Neural cell (in vitro differentiated cells): ENCODE measurements around the gene PCMTD2. TPM values are rescaled to one million over a fixed set of nuclear protein-coding genes. Genes with fewer than 3 reads are reported as not detected.

Experiments used
- H2AFZ ChIP-seq: fragments of 200-600, 300-800 bp; sonication (generic), shearing (Covaris generic); 2 replicates; pipeline ENCODE4 v1.6.0; 2014; ENCODE audit warnings: low read depth, mild to moderate bottlenecking, antibody characterized with exemption, low read length, moderate library complexity
- H3F3A ChIP-seq: fragments of 200-600 bp; shearing (Covaris generic); 2 replicates; pipeline ENCODE4 v1.6.1; 2016; ENCODE audit warnings: mild to moderate bottlenecking, moderate library complexity, mixed read lengths, antibody characterized with exemption, low read length; ENCODE audit not compliant: insufficient read depth, poor library complexity, severe bottlenecking
- H3K27ac ChIP-seq: fragments of 200-600, 300-800 bp; sonication (generic), shearing (Covaris generic); 2 replicates; pipeline ENCODE4 v1.5.1; 2014; ENCODE audit warnings: mild to moderate bottlenecking, low read length, moderate library complexity
- H3K27me3 ChIP-seq: fragments of 300-800, 200-600 bp; sonication (generic), shearing (Covaris generic); 2 replicates; pipeline ENCODE4 v1.6.0; 2014; ENCODE audit warnings: mild to moderate bottlenecking, low read depth, low read length, moderate library complexity; ENCODE audit not compliant: insufficient read depth
- H3K36me3 ChIP-seq: fragments of 300-800, 200-600 bp; sonication (generic), shearing (Covaris generic); 2 replicates; pipeline ENCODE4 v1.5.1; 2014; ENCODE audit warnings: mild to moderate bottlenecking, antibody characterized with exemption, low read length, moderate library complexity; ENCODE audit not compliant: insufficient read depth
- H3K4me2 ChIP-seq: fragments of 300-800, 200-600 bp; sonication (generic), shearing (Covaris generic); 2 replicates; pipeline ENCODE4 v1.6.0; 2014; ENCODE audit warnings: mild to moderate bottlenecking, low read length
- H3K4me3 ChIP-seq: fragments of 300-800, 200-600 bp; sonication (generic), shearing (Covaris generic); 2 replicates; pipeline ENCODE4 v1.5.1; 2014; ENCODE audit warnings: mild to moderate bottlenecking, low read length, moderate library complexity
- H3K79me2 ChIP-seq: fragments of 200-600 bp; shearing (Covaris generic); replicated peaks from 2 replicates; pipeline ENCODE4 v1.6.0; 2014; ENCODE audit warnings: mild to moderate bottlenecking, low read length, moderate library complexity; ENCODE audit not compliant: insufficient read depth
- H3K9ac ChIP-seq: fragments of 300-800, 200-600 bp; sonication (generic), shearing (Covaris generic); 2 replicates; pipeline ENCODE4 v1.6.1; 2016; ENCODE audit warnings: mild to moderate bottlenecking, low read length, mixed read lengths
- H3K9me2 ChIP-seq: fragments of 200-600 bp; shearing (Covaris generic); 2 replicates; pipeline ENCODE4 v1.6.1; 2016; ENCODE audit warnings: mild to moderate bottlenecking, low read length, mixed read lengths; ENCODE audit not compliant: insufficient read depth
- H3K9me3 ChIP-seq: fragments of 200-600, 300-800 bp; sonication (generic), shearing (Covaris generic); 2 replicates; pipeline ENCODE4 v1.6.1; 2016; ENCODE audit warnings: mild to moderate bottlenecking, mixed run types, low read length, moderate library complexity, mixed read lengths
- H4K20me1 ChIP-seq: fragments of 200-600 bp; shearing (Covaris generic); 2 replicates; pipeline ENCODE4 v1.6.1; 2016; ENCODE audit warnings: mild to moderate bottlenecking, mixed run types; ENCODE audit not compliant: insufficient read depth
- EZH2 ChIP-seq: fragments of 200-600, 300-800 bp; shearing (Covaris generic), sonication (generic); IDR thresholded peaks from 2 replicates; pipeline ENCODE4 v1.6.1; 2014; ENCODE audit warnings: antibody characterized with exemption, low read length, borderline replicate concordance, mild to moderate bottlenecking; ENCODE audit not compliant: insufficient read depth, poor library complexity, severe bottlenecking
- MXI1 ChIP-seq: fragments of 450-650 bp; conservative IDR thresholded peaks from 2 replicates; pipeline ENCODE4 v1.6.1; 2014; ENCODE audit warnings: antibody characterized with exemption, mild to moderate bottlenecking; ENCODE audit not compliant: poor library complexity, severe bottlenecking
- POLR2AphosphoS5 ChIP-seq: IDR thresholded peaks from 2 replicates; pipeline ENCODE4 v1.6.1; 2012
- RAD21 ChIP-seq: fragments of 450-650 bp; conservative IDR thresholded peaks from 2 replicates; pipeline ENCODE4 v1.6.1; 2014; ENCODE audit warnings: antibody characterized with exemption, mild to moderate bottlenecking, moderate library complexity
- SMC3 ChIP-seq: fragments of 450-650 bp; conservative IDR thresholded peaks from 2 replicates; pipeline ENCODE4 v1.6.1; 2014; ENCODE audit warnings: antibody characterized with exemption, mild to moderate bottlenecking, moderate library complexity; ENCODE audit not compliant: poor library complexity
- TAF1 ChIP-seq: IDR thresholded peaks from 2 replicates; pipeline ENCODE4 v1.6.1; 2012; ENCODE audit warnings: low read depth
- polyA plus RNA-seq: library from polyadenylated mRNA; depleted of rRNA; stranded (reverse); fragments of >200 nt; gene quantifications from 2 replicates; pipeline ENCODE4 v1.2.3, GENCODE V29; 2014
- TF ChIP-seq, protein P1 (sequence below): IDR thresholded peaks from 2 replicates; pipeline ENCODE4 v1.6.1; 2012; ENCODE audit warnings: borderline replicate concordance
- TF ChIP-seq, protein P2 (sequence below): fragments of 450-650 bp; IDR thresholded peaks from 2 replicates; pipeline ENCODE4 v1.5.1; 2014; ENCODE audit warnings: antibody characterized with exemption, mild to moderate bottlenecking, moderate library complexity; ENCODE audit not compliant: poor library complexity, severe bottlenecking

The PCMTD2 gene
- polyA plus RNA-seq, 1 donor from 2014 or later = 270 TPM

DNA sequence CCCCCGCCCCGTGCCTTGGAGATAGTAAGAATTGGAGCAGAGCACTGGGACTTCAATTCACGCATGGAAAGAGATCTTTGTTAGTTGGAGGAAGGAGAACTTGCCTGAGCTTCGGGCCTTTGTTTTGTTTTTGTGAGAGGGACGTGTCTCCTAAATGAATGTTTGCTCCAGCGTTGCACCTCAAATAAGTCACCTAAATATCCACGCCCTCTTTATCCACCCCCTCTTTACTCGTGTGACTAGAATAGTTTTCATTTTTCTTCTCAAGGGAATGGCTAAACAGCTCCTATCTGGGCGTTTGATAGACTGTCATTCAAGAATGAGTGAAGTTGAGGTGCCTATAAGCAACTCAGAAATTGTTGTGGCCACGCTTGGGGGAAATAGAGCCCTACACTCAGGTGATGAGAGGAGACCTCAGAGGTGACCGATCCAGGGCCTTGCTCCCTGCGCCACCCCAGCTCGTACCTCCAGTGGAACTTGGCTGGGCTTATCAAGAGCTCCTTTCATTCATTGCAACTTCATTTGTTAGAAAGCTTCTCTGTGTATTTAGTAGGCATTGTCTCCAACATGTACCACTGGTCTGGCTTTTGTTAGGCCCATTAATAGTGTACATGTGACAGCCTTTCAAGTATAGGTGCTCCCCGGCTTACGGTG, 861 bp downstream of the PCMTD2 start:
- peaks cover 4% of the 10 kb centered on the region for H3K36me3 ChIP-seq
- no peaks in the 10 kb centered on the region for H3K9me3 ChIP-seq
- no peak overlapping the region for H2AFZ ChIP-seq
- H3K4me2 ChIP-seq = peak overlapping the region; percentile 93
- peak overlapping the region; percentile 84 for H3K9ac ChIP-seq
- peaks cover 50% of the 10 kb centered on the region for H3K79me2 ChIP-seq
- TF ChIP-seq SMC3 (no peak), EZH2 (no peak)
- TF ChIP-seq, protein P1, sequence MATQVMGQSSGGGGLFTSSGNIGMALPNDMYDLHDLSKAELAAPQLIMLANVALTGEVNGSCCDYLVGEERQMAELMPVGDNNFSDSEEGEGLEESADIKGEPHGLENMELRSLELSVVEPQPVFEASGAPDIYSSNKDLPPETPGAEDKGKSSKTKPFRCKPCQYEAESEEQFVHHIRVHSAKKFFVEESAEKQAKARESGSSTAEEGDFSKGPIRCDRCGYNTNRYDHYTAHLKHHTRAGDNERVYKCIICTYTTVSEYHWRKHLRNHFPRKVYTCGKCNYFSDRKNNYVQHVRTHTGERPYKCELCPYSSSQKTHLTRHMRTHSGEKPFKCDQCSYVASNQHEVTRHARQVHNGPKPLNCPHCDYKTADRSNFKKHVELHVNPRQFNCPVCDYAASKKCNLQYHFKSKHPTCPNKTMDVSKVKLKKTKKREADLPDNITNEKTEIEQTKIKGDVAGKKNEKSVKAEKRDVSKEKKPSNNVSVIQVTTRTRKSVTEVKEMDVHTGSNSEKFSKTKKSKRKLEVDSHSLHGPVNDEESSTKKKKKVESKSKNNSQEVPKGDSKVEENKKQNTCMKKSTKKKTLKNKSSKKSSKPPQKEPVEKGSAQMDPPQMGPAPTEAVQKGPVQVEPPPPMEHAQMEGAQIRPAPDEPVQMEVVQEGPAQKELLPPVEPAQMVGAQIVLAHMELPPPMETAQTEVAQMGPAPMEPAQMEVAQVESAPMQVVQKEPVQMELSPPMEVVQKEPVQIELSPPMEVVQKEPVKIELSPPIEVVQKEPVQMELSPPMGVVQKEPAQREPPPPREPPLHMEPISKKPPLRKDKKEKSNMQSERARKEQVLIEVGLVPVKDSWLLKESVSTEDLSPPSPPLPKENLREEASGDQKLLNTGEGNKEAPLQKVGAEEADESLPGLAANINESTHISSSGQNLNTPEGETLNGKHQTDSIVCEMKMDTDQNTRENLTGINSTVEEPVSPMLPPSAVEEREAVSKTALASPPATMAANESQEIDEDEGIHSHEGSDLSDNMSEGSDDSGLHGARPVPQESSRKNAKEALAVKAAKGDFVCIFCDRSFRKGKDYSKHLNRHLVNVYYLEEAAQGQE = no peak
- H3K27ac ChIP-seq = peak overlapping the region; percentile 69
- no peaks in the 10 kb centered on the region for H3F3A ChIP-seq
- H3K4me3 ChIP-seq = peak overlapping the region; percentile 76
- H4K20me1 ChIP-seq = no peaks in the 10 kb centered on the region
- H3K27me3 ChIP-seq = no peaks in the 10 kb centered on the region
- no peaks in the 10 kb centered on the region for H3K9me2 ChIP-seq

DNA sequence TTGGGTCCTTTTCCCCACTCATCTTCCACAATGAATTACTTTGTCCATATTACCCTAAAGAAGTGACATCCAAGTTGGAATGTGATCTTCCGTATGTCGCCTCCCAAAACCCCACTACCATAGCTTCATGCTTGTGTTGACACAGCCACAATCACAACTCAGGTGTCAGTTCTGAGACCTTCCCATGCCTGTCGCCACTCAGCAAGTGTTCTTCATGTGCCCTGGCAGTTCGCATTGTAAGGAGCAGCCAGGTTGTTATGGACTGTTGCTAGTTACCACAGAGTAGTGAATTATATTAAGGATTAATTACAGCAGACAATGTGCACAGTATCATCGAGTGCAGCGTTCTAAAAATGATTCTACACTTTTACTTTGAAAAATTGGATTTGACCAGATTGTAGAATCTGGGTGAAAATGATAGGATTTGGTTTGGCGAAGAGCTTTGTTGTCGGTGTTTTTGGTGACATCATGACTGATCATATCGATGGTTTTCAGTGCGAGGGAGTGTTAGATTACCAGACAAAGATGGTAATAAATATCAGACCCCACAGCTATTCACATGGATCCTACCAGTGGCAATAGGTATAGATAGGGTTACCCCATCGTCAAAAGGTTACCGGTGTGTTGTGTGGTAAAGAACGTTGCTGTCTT, 1.7 kb downstream of the PCMTD2 start:
- Histone ChIP-seq H3K36me3 (peaks cover 4% of the 10 kb centered on the region), H3K9ac (peak overlapping the region; percentile 84), H3K79me2 (peaks cover 50% of the 10 kb centered on the region), H3K4me3 (peak overlapping the region; percentile 76), H2AFZ (no peak overlapping the region), H3K9me3 (no peaks in the 10 kb centered on the region), H3K27me3 (no peaks in the 10 kb centered on the region), H3F3A (no peaks in the 10 kb centered on the region), H3K4me2 (peak overlapping the region; percentile 93), H3K9me2 (no peaks in the 10 kb centered on the region), H4K20me1 (no peaks in the 10 kb centered on the region), H3K27ac (no peak overlapping the region)
- TF ChIP-seq, protein P2, sequence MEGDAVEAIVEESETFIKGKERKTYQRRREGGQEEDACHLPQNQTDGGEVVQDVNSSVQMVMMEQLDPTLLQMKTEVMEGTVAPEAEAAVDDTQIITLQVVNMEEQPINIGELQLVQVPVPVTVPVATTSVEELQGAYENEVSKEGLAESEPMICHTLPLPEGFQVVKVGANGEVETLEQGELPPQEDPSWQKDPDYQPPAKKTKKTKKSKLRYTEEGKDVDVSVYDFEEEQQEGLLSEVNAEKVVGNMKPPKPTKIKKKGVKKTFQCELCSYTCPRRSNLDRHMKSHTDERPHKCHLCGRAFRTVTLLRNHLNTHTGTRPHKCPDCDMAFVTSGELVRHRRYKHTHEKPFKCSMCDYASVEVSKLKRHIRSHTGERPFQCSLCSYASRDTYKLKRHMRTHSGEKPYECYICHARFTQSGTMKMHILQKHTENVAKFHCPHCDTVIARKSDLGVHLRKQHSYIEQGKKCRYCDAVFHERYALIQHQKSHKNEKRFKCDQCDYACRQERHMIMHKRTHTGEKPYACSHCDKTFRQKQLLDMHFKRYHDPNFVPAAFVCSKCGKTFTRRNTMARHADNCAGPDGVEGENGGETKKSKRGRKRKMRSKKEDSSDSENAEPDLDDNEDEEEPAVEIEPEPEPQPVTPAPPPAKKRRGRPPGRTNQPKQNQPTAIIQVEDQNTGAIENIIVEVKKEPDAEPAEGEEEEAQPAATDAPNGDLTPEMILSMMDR = no peak

DNA sequence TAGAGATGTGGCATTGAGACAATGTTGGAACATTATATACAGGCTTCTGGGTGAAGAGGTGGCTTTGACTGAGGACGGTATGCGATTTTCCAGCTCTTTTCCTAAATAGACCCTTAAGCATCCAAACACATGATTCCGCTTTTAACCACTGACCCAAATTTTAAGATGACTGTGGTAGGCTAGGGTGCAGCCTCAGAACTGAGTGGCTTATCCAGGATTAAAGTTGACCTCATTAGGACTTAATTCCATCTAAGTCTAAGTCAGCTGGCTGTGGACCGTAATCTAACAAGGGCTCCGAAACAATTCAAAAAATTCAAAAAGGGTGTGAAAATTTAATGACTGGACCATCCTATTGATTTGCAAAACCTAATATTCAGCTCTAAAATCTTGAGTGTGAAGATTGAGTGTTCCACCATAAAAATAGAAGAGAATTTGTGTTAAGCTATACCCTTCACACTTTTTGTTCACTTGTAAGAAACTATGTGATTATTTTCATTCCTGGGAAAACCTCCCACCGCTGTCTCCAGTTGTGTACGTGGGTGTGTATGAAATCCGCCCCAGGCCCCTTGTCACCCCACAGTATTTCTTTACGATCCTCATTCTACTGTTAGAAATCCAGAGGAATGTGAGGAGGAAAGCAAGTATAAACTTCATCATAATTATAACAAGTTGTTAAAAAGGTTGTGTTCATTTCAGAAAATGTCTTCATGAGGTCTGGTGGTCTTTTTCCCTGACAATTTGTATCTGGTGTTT, 2.7 kb downstream of the PCMTD2 start:
- Histone ChIP-seq H3K4me3 (peak overlapping the region; percentile 76), H3F3A (no peaks in the 10 kb centered on the region), H3K4me2 (no peak overlapping the region), H3K79me2 (peaks cover 50% of the 10 kb centered on the region), H4K20me1 (no peaks in the 10 kb centered on the region), H3K9me3 (no peaks in the 10 kb centered on the region), H3K9ac (no peak overlapping the region), H3K36me3 (no peaks in the 10 kb centered on the region), H3K27ac (no peak overlapping the region), H3K9me2 (no peaks in the 10 kb centered on the region), H3K27me3 (no peaks in the 10 kb centered on the region), H2AFZ (no peak overlapping the region)
- no peak for TF ChIP-seq EZH2
- no peak for TF ChIP-seq POLR2AphosphoS5
- TF ChIP-seq TAF1 = no peak
- no peak for TF ChIP-seq SMC3
- TF ChIP-seq, protein P1 = no peak
- no peak for TF ChIP-seq RAD21
- TF ChIP-seq MXI1 = no peak
